ENCODE results near the gene SLC44A1.

- TF ChIP-seq ZNF384 (IDR thresholded peaks at IDR 0.05) (no peak), FOXM1 (IDR thresholded peaks at IDR 0.05; ENCODE audit: borderline replicate concordance) (no peak), BHLHE40 (IDR thresholded peaks at IDR 0.05; ENCODE audit: borderline replicate concordance) (no peak), PKNOX1 (IDR thresholded peaks at IDR 0.05) (no peak), CTBP1 (IDR thresholded peaks at IDR 0.05; ENCODE audit: borderline replicate concordance) (no peak), LEF1 (IDR thresholded peaks at IDR 0.05; ENCODE audit: borderline replicate concordance) (no peak), HDGF (IDR thresholded peaks at IDR 0.05; ENCODE audit: borderline replicate concordance) (no peak), SP1 (IDR thresholded peaks at IDR 0.05) (no peak), FOXA1 (IDR thresholded peaks at IDR 0.05) (no peak), TARDBP (IDR thresholded peaks at IDR 0.05) (no peak)
Measured at GRCh38 chr9:105459336-105459735, 214.9 kb downstream of the SLC44A1 start.
